Measurements from ENCODE around the gene FAM161A.

DNA sequence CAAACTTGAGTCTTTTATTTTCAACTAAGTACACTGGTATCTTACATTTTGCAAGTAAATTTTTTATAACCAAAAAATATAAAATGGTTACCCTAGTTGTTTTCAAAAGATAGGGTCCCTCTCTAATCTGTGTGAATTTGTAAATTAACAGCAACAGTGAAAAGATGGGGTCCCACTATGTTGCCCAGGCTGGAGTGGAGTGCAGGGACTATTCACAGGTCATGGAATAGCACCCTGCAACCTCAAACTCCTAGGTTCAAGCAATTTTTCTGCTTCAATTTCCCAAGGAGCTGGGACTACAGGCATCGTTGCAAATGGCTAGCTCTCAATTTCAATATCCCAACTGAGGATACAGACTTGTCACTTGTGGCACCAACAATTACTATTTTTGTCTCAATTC is 22.5 kb upstream of the FAM161A start:
- TF ChIP-seq CTCF (IDR thresholded peaks at IDR 0.05) (no peak), EZH2 (IDR thresholded peaks at IDR 0.05; ENCODE audit: borderline replicate concordance, insufficient read depth, low read depth, low read length, poor library complexity, severe bottlenecking) (no peak)

Measured in B cell (primary cell).